HG02678 (cell line): ENCODE results near the gene RBMS1.

Experiments used
- ATAC-seq: cut with Tn5 transposase; IDR thresholded peaks from one replicate; pipeline ENCODE4 v1.9.1; 2021; ENCODE audit warnings: mild to moderate bottlenecking, moderate library complexity; ENCODE audit not compliant: unreplicated experiment

Gene RBMS1

DNA sequence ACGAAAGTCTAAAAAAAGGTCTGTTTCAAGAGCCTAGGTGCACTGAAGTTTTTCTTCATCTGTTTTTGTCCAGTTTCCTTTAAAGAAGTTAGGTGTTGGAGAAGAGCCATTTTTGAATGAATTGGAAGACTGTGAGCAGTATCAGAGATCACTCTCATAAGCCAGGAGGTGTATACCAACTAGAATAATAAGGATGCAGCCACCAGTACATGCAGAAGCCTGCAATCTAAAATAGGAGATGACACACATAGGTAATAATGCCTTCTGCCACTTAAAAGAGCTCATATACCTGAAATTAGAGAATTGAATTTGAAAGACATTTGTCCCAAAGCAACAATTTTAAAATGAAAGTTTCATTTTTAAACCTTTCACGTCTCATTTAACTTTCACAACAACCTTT lies 81.7 kb downstream of the RBMS1 start:
- no peak for ATAC-seq

DNA sequence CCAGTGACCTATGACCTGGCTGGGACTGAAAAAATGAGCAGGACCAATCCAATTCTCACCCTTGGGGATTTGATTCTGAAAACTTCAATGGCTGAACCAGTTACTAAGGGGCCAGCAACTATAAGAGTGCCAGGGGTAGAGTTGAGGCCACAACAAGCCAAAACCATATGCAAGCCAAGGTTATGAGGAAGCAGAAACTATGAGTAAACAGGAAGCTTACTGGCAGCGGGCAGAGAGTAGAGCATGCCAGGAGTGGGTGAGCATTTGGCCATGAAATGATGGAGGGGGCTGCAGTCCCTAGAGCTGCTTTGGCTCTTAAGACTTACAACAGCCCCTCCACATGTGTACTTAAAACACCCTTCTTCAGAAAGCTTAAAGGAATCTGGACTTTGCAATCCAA lies 82.4 kb downstream of the RBMS1 start:
- ATAC-seq, result peak; percentile 26

DNA sequence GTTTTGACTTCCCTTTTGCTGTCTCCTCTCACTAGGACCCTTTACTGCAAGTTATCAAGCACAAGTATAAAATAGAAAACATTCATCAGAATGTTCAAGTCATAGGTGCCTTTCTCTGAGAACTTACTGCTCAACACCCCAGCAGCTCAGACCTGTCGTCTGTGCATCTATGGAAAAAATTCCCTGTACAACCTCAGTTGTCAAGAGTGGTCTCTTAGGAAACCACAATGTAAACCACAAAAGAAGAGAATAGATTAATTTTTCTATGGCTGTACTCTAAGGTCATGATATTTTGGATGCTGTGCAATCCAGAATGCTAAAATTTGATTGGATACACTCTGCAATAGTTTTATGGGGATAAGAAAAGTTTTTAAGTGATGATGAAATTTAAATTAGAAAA lies 84.1 kb downstream of the RBMS1 start:
- ATAC-seq, result no peak

GRCh38 chr2:160408959-160409291 lies 84.7 kb downstream of the RBMS1 start:
- no peak for ATAC-seq

DNA sequence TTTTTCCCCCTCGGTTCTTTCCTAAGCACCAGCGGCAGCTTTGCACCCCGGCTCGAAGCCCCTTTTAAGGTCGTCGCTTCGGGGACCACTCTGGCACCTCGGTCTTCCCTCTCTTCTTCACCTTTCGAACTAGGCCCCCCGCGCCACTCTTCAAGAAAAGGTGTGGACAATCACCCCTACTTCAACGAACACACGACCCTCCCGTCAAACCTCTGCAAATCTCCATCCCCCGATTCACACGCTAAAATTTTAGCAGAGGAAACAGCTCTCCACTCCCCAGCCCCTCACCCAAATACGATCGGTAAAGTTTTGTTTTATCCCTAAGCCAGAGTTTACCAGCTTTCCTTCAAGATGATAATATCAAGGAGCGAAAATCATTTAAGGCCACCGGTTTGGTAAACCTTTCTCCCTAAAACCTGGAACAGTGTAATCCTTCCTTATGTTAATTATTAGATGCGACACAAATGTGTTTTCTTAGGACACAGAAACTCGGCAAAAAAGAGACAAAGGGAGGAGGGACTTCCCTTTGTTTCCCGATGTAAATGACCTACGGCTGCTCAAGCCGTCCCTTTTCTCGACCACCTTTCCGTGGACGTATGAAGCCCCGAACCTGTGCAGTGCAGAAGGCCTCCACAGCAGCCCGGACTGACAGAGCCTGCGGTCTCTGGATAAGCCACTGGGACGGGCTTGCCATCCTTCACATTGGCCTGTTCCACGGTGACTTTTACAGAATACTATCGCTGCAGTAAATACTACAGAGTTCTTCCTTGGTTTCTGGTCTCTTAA lies 85.2 kb downstream of the RBMS1 start:
- ATAC-seq, result no peak

DNA sequence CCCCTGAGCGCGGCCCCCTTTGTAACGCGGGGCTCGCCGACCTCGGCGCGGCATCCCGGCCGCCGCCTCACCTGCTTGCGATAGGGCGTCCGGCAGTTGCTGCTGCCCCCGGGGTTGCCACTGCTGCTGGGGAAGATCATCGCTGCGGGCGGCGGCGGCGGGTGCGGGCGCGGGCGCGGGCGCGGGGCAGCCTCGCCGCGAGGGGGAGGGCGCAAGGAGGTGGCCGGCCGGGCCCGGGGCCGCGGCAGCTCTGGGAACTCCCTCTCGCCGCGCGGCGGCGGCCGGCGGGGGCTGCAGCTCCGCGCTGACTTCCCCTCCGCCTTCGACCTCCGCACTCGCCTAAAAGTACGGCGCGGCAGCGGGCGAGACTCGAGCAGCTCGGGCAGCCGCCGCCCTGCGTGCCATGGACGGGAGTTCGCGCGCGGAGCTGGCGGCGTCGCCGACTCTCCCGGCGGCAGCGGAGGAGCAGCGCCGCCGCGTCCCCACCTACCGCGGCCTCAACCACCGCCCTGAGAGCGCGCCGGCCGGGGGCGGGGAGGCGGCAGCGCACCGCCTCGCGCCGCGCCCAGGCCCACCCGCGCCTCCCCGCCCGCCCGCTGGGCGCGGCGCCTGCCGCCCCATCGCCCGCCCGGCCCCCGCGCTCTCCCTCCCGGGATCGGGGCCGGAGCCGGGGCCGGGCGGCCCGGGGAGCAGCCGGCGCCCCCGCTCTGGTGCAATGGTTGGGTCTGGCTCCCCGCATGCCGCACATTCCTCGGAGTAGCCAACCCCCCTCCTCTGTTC lies 86.0 kb downstream of the RBMS1 start:
- peak; percentile 65 for ATAC-seq

DNA sequence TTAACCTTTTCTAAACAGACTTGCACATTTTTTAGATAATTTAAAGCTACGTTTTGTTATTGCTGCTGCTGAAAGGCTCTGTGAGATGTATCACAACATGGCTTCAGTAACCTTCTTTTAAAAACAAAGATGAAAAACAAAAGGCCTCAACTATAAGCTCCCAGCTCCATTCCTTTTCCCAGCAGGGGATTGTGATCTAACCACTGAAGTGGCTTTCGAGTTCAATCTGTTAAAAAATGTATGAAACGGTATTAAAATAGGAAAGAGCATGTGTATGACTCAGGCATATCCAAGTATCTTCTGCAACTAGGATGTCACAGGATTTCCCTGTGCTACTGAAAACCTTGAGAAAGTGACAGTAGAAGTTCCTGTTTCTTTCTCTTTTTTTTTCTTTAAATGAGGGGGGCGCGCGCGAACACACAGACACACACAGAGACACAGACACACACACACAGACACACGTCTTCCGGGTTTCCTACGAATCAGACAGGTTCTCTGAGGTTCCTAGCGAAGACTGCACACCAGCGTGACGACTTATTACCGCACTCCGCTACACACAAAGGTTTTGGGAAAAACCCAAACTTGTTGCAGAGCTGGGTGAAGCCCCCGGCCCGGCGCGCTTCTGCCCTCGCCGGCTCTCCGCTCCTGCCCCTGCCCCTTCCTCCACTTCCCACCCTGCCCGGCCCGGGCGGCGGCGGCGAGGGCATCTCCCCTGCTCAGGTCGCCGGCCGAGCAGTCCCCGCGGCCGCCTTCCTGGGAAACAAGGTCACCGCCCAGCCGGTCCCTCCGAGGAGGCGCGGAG lies 86.8 kb downstream of the RBMS1 start:
- peak; percentile 55 for ATAC-seq

- no peak for ATAC-seq
Observed at GRCh38 chr2:160405077-160405867, 88.3 kb downstream of the RBMS1 start.

GRCh38 chr2:160402997-160403979 lies 90.3 kb downstream of the RBMS1 start:
- no peak for ATAC-seq

GRCh38 chr2:160402501-160402900 lies 91.1 kb downstream of the RBMS1 start:
- ATAC-seq, result no peak

DNA sequence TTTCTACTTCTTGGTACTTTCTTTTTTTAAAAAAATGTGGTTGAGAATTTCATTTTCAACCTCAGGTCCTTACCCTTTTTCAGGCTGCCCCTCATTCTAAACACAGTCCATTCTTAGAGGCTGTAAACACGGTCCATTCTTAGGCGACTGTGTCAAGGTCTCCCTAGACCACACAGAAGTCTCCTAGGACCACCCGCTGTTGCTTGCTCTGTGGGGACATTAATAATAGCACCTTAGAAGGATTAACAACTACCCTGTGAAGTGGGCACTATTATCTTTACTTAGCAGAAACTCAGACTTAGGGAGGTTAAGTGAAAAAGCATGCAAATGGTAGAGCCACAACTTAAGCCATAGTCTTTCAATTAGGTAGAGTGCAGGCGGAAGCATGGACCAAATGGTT lies 91.7 kb downstream of the RBMS1 start:
- ATAC-seq, result peak; percentile 54

- ATAC-seq, result no peak
Observed at GRCh38 chr2:160399880-160400279, 93.7 kb downstream of the RBMS1 start.

- no peak for ATAC-seq
Observed at GRCh38 chr2:160397530-160397865, 96.1 kb downstream of the RBMS1 start.

GRCh38 chr2:160394153-160394552 lies 99.5 kb downstream of the RBMS1 start:
- peak; percentile 100 for ATAC-seq

DNA sequence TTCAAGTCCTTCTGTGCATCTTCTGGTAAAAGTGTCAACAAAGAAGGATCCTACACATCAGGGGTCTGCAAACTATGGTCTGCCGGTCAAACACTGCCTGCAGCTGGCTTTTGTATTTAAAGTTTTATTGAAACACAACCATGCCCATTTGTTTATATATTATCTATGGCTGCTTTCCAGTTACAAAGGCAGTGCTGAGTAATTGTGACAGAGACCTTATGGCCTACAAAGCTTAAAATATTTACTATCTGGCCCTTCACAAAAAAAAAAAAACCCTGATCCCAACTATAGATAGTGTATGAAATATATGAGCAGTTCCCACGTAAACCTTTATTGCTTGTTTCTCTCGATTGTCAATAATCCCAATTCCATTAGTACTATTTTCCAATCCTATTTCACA lies 101.4 kb downstream of the RBMS1 start:
- no peak for ATAC-seq

DNA sequence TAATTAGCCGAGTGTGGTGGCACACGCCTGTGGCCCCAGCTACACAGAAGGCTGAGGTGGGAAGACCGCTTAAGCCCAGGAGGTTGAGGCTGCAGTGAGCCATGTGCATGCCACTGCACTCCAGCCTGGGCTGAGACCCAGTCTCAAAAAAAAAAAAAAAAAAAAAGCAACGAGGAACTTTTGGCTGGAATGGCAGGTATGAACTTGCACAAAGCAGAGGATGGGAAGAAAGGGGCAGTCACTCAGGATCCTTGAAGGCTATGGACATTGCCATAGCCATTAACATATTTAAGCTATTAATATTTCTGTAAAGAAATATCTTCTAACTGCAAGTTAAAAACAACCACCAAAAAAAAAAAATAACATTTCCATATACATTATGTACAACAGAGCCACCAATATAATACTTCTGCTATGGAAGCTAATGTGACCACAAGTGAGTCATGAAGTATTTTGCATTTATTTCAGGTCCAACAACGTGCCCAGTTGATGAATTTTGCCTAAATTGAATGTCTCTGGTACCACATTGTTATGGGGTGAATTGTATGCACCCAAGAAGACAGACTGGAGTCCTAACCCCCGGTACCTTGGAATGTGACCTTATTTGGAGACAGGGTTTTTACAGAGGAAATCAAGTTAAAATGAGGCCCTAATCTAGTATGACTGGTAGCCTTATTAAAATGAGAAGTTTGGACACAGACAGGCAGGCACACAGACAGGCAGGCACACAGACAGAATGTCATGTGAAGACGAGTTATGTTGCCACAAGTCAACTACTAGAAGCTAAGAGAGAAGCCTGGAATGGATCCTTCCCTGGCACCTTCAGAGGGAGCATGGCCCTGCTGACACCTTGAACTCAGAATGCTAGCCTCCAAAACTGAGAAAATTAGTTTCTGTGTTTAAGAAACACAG lies 102.8 kb downstream of the RBMS1 start:
- no peak for ATAC-seq

GRCh38 chr2:160389875-160390274 lies 103.7 kb downstream of the RBMS1 start:
- ATAC-seq, result no peak

DNA sequence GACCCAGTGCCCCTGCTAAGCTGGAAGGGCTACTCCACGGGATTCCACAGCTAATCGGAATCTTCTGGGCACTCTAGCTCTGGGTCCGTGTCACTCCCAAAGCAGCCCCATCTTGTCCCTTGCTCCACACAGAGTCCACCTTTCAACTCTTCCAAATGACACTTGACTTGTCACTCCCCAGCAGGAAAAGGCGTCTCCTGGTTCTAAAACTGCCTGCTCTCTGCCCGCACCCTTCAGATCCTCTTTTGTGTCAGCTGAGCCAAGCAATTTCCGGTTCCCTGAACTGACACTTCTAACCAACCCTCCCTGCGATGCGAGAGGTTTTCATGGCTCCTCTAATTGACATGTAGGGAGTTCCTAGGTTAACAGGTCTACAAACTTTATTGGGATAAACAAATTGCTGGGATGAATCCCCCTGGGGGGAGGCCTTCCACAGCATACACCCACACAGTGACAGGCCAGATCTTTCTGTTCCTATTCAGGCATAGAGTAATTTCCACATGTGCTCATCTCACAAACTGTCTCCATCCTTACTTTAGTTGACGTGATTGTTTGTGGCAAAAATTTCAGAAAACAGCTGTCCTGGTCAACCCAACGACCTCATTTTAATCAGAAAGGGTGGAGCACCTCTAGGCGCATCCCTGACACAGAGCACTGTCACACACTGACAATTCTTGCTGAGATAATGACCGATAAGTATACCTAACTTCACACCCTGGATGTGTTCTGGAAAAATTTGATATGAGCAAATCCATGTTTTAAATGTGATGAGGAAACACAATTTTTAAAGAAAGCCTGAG lies 104.9 kb downstream of the RBMS1 start:
- ATAC-seq, result peak; percentile 62
